K562 (cell line): ENCODE data around the gene TRABD2B. TPM values are rescaled to one million over a fixed set of nuclear protein-coding genes. Genes with fewer than 3 reads are reported as not detected.

ENCODE experiments used
- ATAC-seq: fragments of 200-7000 bp; cut with Tn5 transposase; 3 replicates; pipeline ENCODE4 v1.9.1; 2020; ENCODE audit warnings: moderate library complexity
- BruUV-seq: library from RNA; stranded (reverse); fragments of 400-500 nt; replicated peaks from 2 replicates; lab custom pipeline; 2021; lab: Mats Ljungman, UMichigan
- CTCF ChIA-PET: fragments of 300-600 bp; formaldehyde crosslinking; extraction: SDS; loops from one replicate; lab custom pipeline; 2021; ENCODE audit warnings: low intra/inter-chr PET ratio; lab: Yijun Ruan, JAX
- POLR2A ChIA-PET: fragments of 300-600, 350-650 bp; sonication (Branson Sonifier 250); formaldehyde crosslinking; extraction: SDS; loops from one replicate; lab custom pipeline; 2021; ENCODE audit warnings: antibody characterized with exemption, inconsistent platforms; lab: Yijun Ruan, JAX
- DNase-seq, 4 experiments: peaks; one replicate each; pipeline versions ENCODE4 v3.0.0 to v3.0.0-alpha.2; 2011 to 2018; ENCODE audit warnings: low spot score in 3 of 4, mixed read lengths in 3 of 4; ENCODE audit errors: extremely low read depth in 1 of 4
- FAIRE-seq: peaks from 2 replicates; lab custom pipeline; 2011; peaks lifted over from hg19 to GRCh38; lab: Jason Lieb, UNC
- H2AFZ ChIP-seq: 2 replicates; pipeline ENCODE4 v1.6.0; 2011; ENCODE audit warnings: low read depth, low read length, control low read depth, inconsistent platforms
- H3K27ac ChIP-seq: fragments of 200-600 bp; 3 replicates; pipeline ENCODE4 v1.8.0; 2011; ENCODE audit warnings: low read depth, mild to moderate bottlenecking, control low read depth, inconsistent platforms, low read length, moderate library complexity, mixed read lengths; ENCODE audit errors: extremely low read depth
- H3K27me3 ChIP-seq, 2 experiments: fragments of 300-600 bp in 1 of 2; 2 replicates in 1 of 2; 3 replicates in 1 of 2; pipeline versions ENCODE4 v1.6.0 to v1.8.0; 2011; ENCODE audit warnings: inconsistent platforms in 2 of 2, low read length in 2 of 2, mild to moderate bottlenecking in 1 of 2, mixed read lengths in 1 of 2, moderate library complexity in 1 of 2; ENCODE audit not compliant: control insufficient read depth in 2 of 2, insufficient read depth in 2 of 2
- H3K36me3 ChIP-seq: fragments of 300-600 bp; 3 replicates; pipeline ENCODE4 v1.8.0; 2011; ENCODE audit warnings: mild to moderate bottlenecking, low read length, inconsistent platforms; ENCODE audit not compliant: control insufficient read depth, insufficient read depth
- H3K4me1 ChIP-seq, 2 experiments: fragments of 200-600 bp in 1 of 2; replicated peaks in 1 of 2; 2 replicates in 1 of 2; 3 replicates in 1 of 2; pipeline versions ENCODE4 v1.5.1 to v1.8.0; 2011; ENCODE audit warnings: inconsistent platforms in 2 of 2, low read length in 2 of 2, mild to moderate bottlenecking in 1 of 2, mixed read lengths in 1 of 2, moderate library complexity in 1 of 2; ENCODE audit not compliant: control insufficient read depth in 2 of 2, insufficient read depth in 2 of 2
- H3K4me2 ChIP-seq: 2 replicates; pipeline ENCODE4 v1.6.1; 2011; ENCODE audit warnings: low read length, control low read depth, inconsistent platforms, mixed read lengths; ENCODE audit not compliant: insufficient read depth
- H3K4me3 ChIP-seq: fragments of 200-600 bp; sonication (generic), shearing (Covaris generic); 2 replicates; pipeline ENCODE4 v1.5.1; 2016; ENCODE audit warnings: control low read depth, inconsistent platforms
- H3K79me2 ChIP-seq: fragments of 200-600 bp; 3 replicates; pipeline ENCODE4 v1.8.0; 2011; ENCODE audit warnings: low read length, inconsistent platforms; ENCODE audit not compliant: control insufficient read depth, insufficient read depth
- H3K9ac ChIP-seq, 2 experiments: 2 replicates each; pipeline versions ENCODE4 v1.6.0 to v1.6.1; 2011; ENCODE audit warnings: low read depth in 2 of 2, low read length in 2 of 2, control low read depth in 1 of 2, inconsistent platforms in 1 of 2, mild to moderate bottlenecking in 1 of 2, mixed read lengths in 1 of 2; ENCODE audit not compliant: insufficient read depth in 1 of 2
- H3K9me1 ChIP-seq: one replicate; pipeline ENCODE4 v1.6.0; 2011; ENCODE audit warnings: inconsistent platforms, mild to moderate bottlenecking, low read length, moderate library complexity; ENCODE audit not compliant: control insufficient read depth, insufficient read depth
- H3K9me3 ChIP-seq: replicated peaks from 2 replicates; pipeline ENCODE4 v1.5.1; 2011; ENCODE audit warnings: low read depth, low read length, inconsistent platforms; ENCODE audit not compliant: control insufficient read depth, insufficient read depth
- H4K20me1 ChIP-seq: replicated peaks from 2 replicates; pipeline ENCODE4 v1.6.1; 2011; ENCODE audit warnings: low read length, inconsistent platforms, mixed read lengths; ENCODE audit not compliant: control insufficient read depth, insufficient read depth
- BRD9 ChIP-seq: fragments of 450-650 bp; IDR thresholded peaks from 2 replicates; pipeline ENCODE4 v1.6.1; 2018; ENCODE audit warnings: low read depth; ENCODE audit not compliant: partially characterized antibody
- COPS2 ChIP-seq: fragments of 450-650 bp; conservative IDR thresholded peaks from 2 replicates; pipeline ENCODE4 v1.6.1; 2016; ENCODE audit warnings: mild to moderate bottlenecking, moderate library complexity
- ELF2 ChIP-seq: fragments of 250-450 bp; sonication (Bioruptor Pico); IDR thresholded peaks from 2 replicates; pipeline ENCODE4 v1.5.0; 2021; ENCODE audit warnings: mild to moderate bottlenecking
- ETV6 ChIP-seq, 3 experiments: fragments of 150-350 bp in 1 of 3; sonication (generic) in 1 of 3; formaldehyde crosslinking in 1 of 3; IDR thresholded peaks; 2 replicates each; pipeline versions ENCODE4 v1.6.1 to v1.8.0; 2014 to 2022; ENCODE audit warnings: borderline replicate concordance in 2 of 3, low read depth in 2 of 3, antibody characterized with exemption in 1 of 3, low read length in 1 of 3, mild to moderate bottlenecking in 1 of 3, missing genetic modification reagents in 1 of 3
- HLTF ChIP-seq: fragments of 450-650 bp; IDR thresholded peaks from 2 replicates; pipeline ENCODE4 v1.6.1; 2016
- KAT8 ChIP-seq: fragments of 450-650 bp; IDR thresholded peaks from 2 replicates; pipeline ENCODE4 v1.6.1; 2016; ENCODE audit warnings: low read depth, mild to moderate bottlenecking
- MTA1 ChIP-seq: fragments of 450-650 bp; IDR thresholded peaks from 2 replicates; pipeline ENCODE4 v1.6.1; 2017; ENCODE audit warnings: borderline replicate concordance
- PBX2 ChIP-seq, 2 experiments: IDR thresholded peaks in 1 of 2; conservative IDR thresholded peaks in 1 of 2; 2 replicates each; pipeline ENCODE4 v1.6.1; 2016; ENCODE audit warnings: low read depth in 2 of 2, mild to moderate bottlenecking in 1 of 2, missing compliant biosample characterization in 1 of 2, missing genetic modification characterization in 1 of 2, moderate library complexity in 1 of 2
- ZNF224 ChIP-seq: sonication (generic); formaldehyde crosslinking; IDR thresholded peaks from 2 replicates; pipeline ENCODE4 v1.8.0; 2022; ENCODE audit warnings: mild to moderate bottlenecking, missing genetic modification reagents
- WGBS: fragments of 100-300 bp; shearing (Covaris generic); methylation state at CpG from one replicate; pipeline ENCODE4 v1.1.6; 2016; ENCODE audit warnings: low coverage, mixed read lengths; ENCODE audit not compliant: insufficient coverage; ENCODE audit errors: missing lambda C conversion rate; 5-methylcytosine and 5-hydroxymethylcytosine counted together
- in situ Hi-C: fragments of 300-500 bp; cut with MboI; formaldehyde crosslinking; loops from 4 replicates; pipeline ENCODE4 v1.15.0; 2018; ENCODE audit warnings: inconsistent platforms, mixed read lengths
- intact Hi-C: fragments of 100-400 bp; cut with micrococcal nuclease; formaldehyde crosslinking; loops from 2 replicates; pipeline ENCODE4 v1.14.2; 2022
- polyA plus RNA-seq, 8 experiments: library from polyadenylated mRNA; depleted of rRNA in 4 of 8; stranded (reverse) in 5 of 8; unstranded in 3 of 8; fragments of >200 nt; fragmentation: Nextera tagmentation in 2 of 8; fragmentation: Illumina TruSeq in 1 of 8; extraction: Ambion mirVana in 2 of 8; extraction: Trizol in 1 of 8; gene quantifications; 2 replicates each; pipeline versions ENCODE4 v1.2.1 to v1.2.3, GENCODE V29; 2011 to 2014; ENCODE audit warnings: inconsistent platforms in 1 of 8, missing spikeins in 1 of 8
- total RNA-seq, 7 experiments: library from RNA; depleted of rRNA in 6 of 7; stranded (reverse); fragments of >200 nt in 6 of 7; fragmentation: Illumina TruSeq in 2 of 7; extraction: Trizol in 2 of 7; gene quantifications; 2 replicates each; pipeline versions ENCODE4 v1.2.1 to v1.2.3, GENCODE V29; 2011 to 2021; ENCODE audit warnings: low replicate concordance in 1 of 7
- TF ChIP-seq, protein P1 (sequence below): fragments of 250-450 bp; sonication (Bioruptor Pico); IDR thresholded peaks from 2 replicates; pipeline ENCODE4 v1.5.0; 2020; ENCODE audit warnings: mild to moderate bottlenecking, borderline replicate concordance
- TF ChIP-seq, protein P2 (sequence below): fragments of 200-800 bp; sonication (Bioruptor generic); IDR thresholded peaks from 2 replicates; pipeline ENCODE4 v1.6.1; 2017; ENCODE audit warnings: missing genetic modification characterization, missing compliant biosample characterization

Gene TRABD2B
- total and polyA plus RNA-seq, 9 of the 15 experiments (the other 6 are each of a cell fraction or from before 2014, with no cell fraction given) = not detected

DNA sequence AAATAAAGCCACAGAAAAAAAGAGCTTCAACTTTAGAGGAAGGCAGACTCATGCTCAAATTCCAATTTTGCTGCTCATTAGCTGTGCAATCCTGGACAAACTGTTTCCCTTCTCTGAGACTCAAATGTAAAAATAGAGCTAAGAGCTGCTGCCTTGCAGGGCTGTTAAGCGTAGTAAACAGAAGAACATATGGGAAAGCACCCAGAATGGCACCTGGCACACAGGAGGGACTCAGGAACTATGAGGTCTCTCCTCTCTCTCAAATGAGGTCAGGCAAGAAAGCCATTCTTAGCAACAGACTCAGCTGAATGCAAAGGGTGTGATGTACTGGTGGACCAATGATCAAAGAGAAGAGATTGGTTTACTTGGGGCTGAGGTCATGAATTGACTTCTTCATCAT, 61.3 kb downstream of the TRABD2B start:
- no peak for FAIRE-seq
- H3K27me3 ChIP-seq = peaks cover 0 to 4% of the 10 kb centered on the region in 2 experiments; a peak in 1 of 5 replicates
- H3K9me1 ChIP-seq = no peaks in the 10 kb centered on the region
- in situ Hi-C loops = no loop called here
- H3K4me1 ChIP-seq = no peaks in the 10 kb centered on the region
- ATAC-seq = no peak
- no TSS peak for BruUV-seq
- H3K9ac ChIP-seq = no peak overlapping the region
- POLR2A ChIA-PET = interaction anchor here (0.6 kb wide), 1 partner anchor 32 kb away, joined by 3 read pairs; no protein-coding TSS in a partner anchor
- DNase-seq = no peak
- H3K4me3 ChIP-seq = no peak overlapping the region
- CTCF ChIA-PET = no interaction called here
- H3K79me2 ChIP-seq = no peaks in the 10 kb centered on the region
- no peak overlapping the region for H3K27ac ChIP-seq
- H3K36me3 ChIP-seq = no peaks in the 10 kb centered on the region
- no peaks in the 10 kb centered on the region for H4K20me1 ChIP-seq
- H2AFZ ChIP-seq = no peak overlapping the region
- intact Hi-C loops = no loop called here
- no peak for TF ChIP-seq ETV6 (IDR thresholded peaks at IDR 0.05; ENCODE audit: borderline replicate concordance in 1 of 2, low read depth in 2 of 2, low read length in 1 of 2)
- TF ChIP-seq ETV6 (CRISPR knock-in tag; IDR thresholded peaks at IDR 0.05; ENCODE audit: borderline replicate concordance) = no peak
- no peak for TF ChIP-seq MTA1
- no peak for TF ChIP-seq HLTF
- TF ChIP-seq, protein P1, sequence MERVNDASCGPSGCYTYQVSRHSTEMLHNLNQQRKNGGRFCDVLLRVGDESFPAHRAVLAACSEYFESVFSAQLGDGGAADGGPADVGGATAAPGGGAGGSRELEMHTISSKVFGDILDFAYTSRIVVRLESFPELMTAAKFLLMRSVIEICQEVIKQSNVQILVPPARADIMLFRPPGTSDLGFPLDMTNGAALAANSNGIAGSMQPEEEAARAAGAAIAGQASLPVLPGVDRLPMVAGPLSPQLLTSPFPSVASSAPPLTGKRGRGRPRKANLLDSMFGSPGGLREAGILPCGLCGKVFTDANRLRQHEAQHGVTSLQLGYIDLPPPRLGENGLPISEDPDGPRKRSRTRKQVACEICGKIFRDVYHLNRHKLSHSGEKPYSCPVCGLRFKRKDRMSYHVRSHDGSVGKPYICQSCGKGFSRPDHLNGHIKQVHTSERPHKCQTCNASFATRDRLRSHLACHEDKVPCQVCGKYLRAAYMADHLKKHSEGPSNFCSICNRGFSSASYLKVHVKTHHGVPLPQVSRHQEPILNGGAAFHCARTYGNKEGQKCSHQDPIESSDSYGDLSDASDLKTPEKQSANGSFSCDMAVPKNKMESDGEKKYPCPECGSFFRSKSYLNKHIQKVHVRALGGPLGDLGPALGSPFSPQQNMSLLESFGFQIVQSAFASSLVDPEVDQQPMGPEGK = no peak
- TF ChIP-seq, protein P2, sequence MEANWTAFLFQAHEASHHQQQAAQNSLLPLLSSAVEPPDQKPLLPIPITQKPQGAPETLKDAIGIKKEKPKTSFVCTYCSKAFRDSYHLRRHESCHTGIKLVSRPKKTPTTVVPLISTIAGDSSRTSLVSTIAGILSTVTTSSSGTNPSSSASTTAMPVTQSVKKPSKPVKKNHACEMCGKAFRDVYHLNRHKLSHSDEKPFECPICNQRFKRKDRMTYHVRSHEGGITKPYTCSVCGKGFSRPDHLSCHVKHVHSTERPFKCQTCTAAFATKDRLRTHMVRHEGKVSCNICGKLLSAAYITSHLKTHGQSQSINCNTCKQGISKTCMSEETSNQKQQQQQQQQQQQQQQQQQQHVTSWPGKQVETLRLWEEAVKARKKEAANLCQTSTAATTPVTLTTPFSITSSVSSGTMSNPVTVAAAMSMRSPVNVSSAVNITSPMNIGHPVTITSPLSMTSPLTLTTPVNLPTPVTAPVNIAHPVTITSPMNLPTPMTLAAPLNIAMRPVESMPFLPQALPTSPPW = no peak
- TF ChIP-seq BRD9 = no peak
- no peak for TF ChIP-seq KAT8
- no peak for TF ChIP-seq PBX2 (CRISPR knock-in tag; IDR thresholded peaks at IDR 0.05; ENCODE audit: low read depth)
- no peak for TF ChIP-seq PBX2 (tag; conservative IDR thresholded peaks at IDR 0.05; ENCODE audit: low read depth)
- no peak for TF ChIP-seq ELF2
- no peak for TF ChIP-seq ZNF224 (CRISPR knock-in tag)
- no peak for TF ChIP-seq COPS2
- no peaks in the 10 kb centered on the region for H3K9me3 ChIP-seq
- no peak overlapping the region for H3K4me2 ChIP-seq
- 0% methylated on average over 1 of the region's 1 CpG for WGBS
